AG10803 (cell line): ENCODE results near the gene YPEL1.

Experiments used
- DNase-seq: peaks from one replicate; pipeline ENCODE4 v3.0.0; 2010; ENCODE audit warnings: low read depth
- H3K4me3 ChIP-seq: 2 replicates; pipeline ENCODE4 v1.5.1; 2011; ENCODE audit warnings: mild to moderate bottlenecking, low read length, control low read depth
- CTCF ChIP-seq: conservative IDR thresholded peaks from 2 replicates; pipeline ENCODE4 v1.5.1; 2011; ENCODE audit warnings: mild to moderate bottlenecking, low read length, control low read depth, inconsistent platforms

YPEL1 gene

GRCh38 chr22:21702094-21702493 lies 33.5 kb downstream of the YPEL1 start:
- TF ChIP-seq CTCF = no peak
- no peak overlapping the region for H3K4me3 ChIP-seq

GRCh38 chr22:21701384-21701971 lies 34.1 kb downstream of the YPEL1 start:
- no peak for TF ChIP-seq CTCF
- no peak overlapping the region for H3K4me3 ChIP-seq
- DNase-seq = no peak

More at GRCh38 chr22:21702094-21702493, 33.5 kb downstream of the YPEL1 start:
- DNase-seq = no peak

- DNase-seq = no peak
- TF ChIP-seq CTCF = no peak
- H3K4me3 ChIP-seq = no peak overlapping the region
These were observed 34.8 kb downstream of the YPEL1 start for GRCh38 chr22:21700822-21701221.

- no peak for DNase-seq
- no peak overlapping the region for H3K4me3 ChIP-seq
- TF ChIP-seq CTCF = no peak
These were observed 36.0 kb downstream of the YPEL1 start for GRCh38 chr22:21699643-21700042.

- TF ChIP-seq CTCF = no peak
- no peak overlapping the region for H3K4me3 ChIP-seq
- no peak for DNase-seq
These were observed 36.9 kb downstream of the YPEL1 start for GRCh38 chr22:21698430-21699329.

GRCh38 chr22:21697880-21698279 lies 37.7 kb downstream of the YPEL1 start:
- no peak overlapping the region for H3K4me3 ChIP-seq
- no peak for TF ChIP-seq CTCF
- DNase-seq = peak; percentile 47
